HG03045 (cell line): Measurements from ENCODE around the gene S100A13.
"Not testable (repeated sequence)": the region's sequence is repeated elsewhere in the genome, so short reads cannot be mapped to it uniquely, and the experiment has no call there.

Experiments used
- ATAC-seq: cut with Tn5 transposase; IDR thresholded peaks from one replicate; pipeline ENCODE4 v1.9.1; 2021; ENCODE audit warnings: mild to moderate bottlenecking, moderate library complexity; ENCODE audit not compliant: unreplicated experiment

S100A13 gene

GRCh38 chr1:153649137-153649862 is 22.0 kb upstream of the S100A13 start:
- ATAC-seq, result no peak

GRCh38 chr1:153648000-153648643 is 20.8 kb upstream of the S100A13 start:
- ATAC-seq, result no peak

- no peak for ATAC-seq
Observed at GRCh38 chr1:153647346-153647714, 20.0 kb upstream of the S100A13 start.

- no peak for ATAC-seq
Observed at GRCh38 chr1:153646672-153647345, 19.5 kb upstream of the S100A13 start.

- ATAC-seq, result no peak
Observed at GRCh38 chr1:153643816-153644215, 16.5 kb upstream of the S100A13 start.

GRCh38 chr1:153643100-153643499 is 15.8 kb upstream of the S100A13 start:
- no peak for ATAC-seq

GRCh38 chr1:153642161-153642560 is 14.9 kb upstream of the S100A13 start:
- ATAC-seq, result no peak

- no peak for ATAC-seq
Observed at GRCh38 chr1:153640861-153641260, 13.6 kb upstream of the S100A13 start.

- not testable (repeated sequence) for ATAC-seq
Observed at GRCh38 chr1:153640213-153640612, 12.9 kb upstream of the S100A13 start.

GRCh38 chr1:153639280-153639679 is 12.0 kb upstream of the S100A13 start:
- ATAC-seq, result no peak

GRCh38 chr1:153638261-153638660 is 11.0 kb upstream of the S100A13 start:
- ATAC-seq, result no peak

- ATAC-seq, result no peak
Observed at GRCh38 chr1:153636312-153636711, 9.0 kb upstream of the S100A13 start.

- no peak for ATAC-seq
Observed at GRCh38 chr1:153635872-153636271, 8.6 kb upstream of the S100A13 start.

GRCh38 chr1:153633754-153634665 is 6.7 kb upstream of the S100A13 start, which contains the start of gene CHTOP:
Gene CHTOP, plus strand, starts transcription at chr1:153634066. Its CDS starts 2,523 bp downstream, at chr1:153636589.
- peak; percentile 85 for ATAC-seq

- ATAC-seq, result no peak
Observed at GRCh38 chr1:153633161-153633753, 6.0 kb upstream of the S100A13 start.

GRCh38 chr1:153631047-153632022 is 4.0 kb upstream of the S100A13 start:
- no peak for ATAC-seq

- ATAC-seq, result no peak
Observed at GRCh38 chr1:153630384-153630783, 3.1 kb upstream of the S100A13 start.

- ATAC-seq, result no peak
Observed at GRCh38 chr1:153629971-153630370, 2.7 kb upstream of the S100A13 start.

- ATAC-seq, result no peak
Observed at GRCh38 chr1:153629343-153629665, 2.0 kb upstream of the S100A13 start.
